HepG2 (cell line): ENCODE measurements around the gene BBS1. TPM values are rescaled to one million over a fixed set of nuclear protein-coding genes. Genes with fewer than 3 reads are reported as not detected.

ENCODE experiments used
- ATAC-seq: fragments of 200-7000 bp; cut with Tn5 transposase; 3 replicates; pipeline ENCODE4 v1.9.1; 2020; ENCODE audit warnings: mild to moderate bottlenecking, moderate library complexity
- BruUV-seq: library from RNA; stranded (reverse); fragments of 400-500 nt; replicated peaks from 2 replicates; lab custom pipeline; 2021; lab: Mats Ljungman, UMichigan
- CTCF ChIA-PET: fragments of 300-600 bp; formaldehyde crosslinking; extraction: SDS; loops from one replicate; lab custom pipeline; 2021; ENCODE audit warnings: low total read pairs, inconsistent platforms, low intra/inter-chr PET ratio; lab: Yijun Ruan, JAX
- POLR2A ChIA-PET: fragments of 350-600 bp; sonication (Branson Sonifier 250); formaldehyde crosslinking; loops from one replicate; lab custom pipeline; 2020; ENCODE audit warnings: antibody characterized with exemption, inconsistent platforms; lab: Yijun Ruan, JAX
- DNase-seq: peaks from one replicate; pipeline ENCODE4 v3.0.0-alpha.2; 2015; ENCODE audit warnings: low spot score
- FAIRE-seq: peaks from 3 replicates; lab custom pipeline; 2011; peaks lifted over from hg19 to GRCh38; lab: Jason Lieb, UNC
- H2AFZ ChIP-seq: one replicate; pipeline ENCODE4 v1.6.1; 2011; ENCODE audit warnings: low read length, inconsistent platforms
- H3K27ac ChIP-seq: fragments of 300-600 bp; 3 replicates; pipeline ENCODE4 v1.8.0; 2011; ENCODE audit warnings: mixed run types, mild to moderate bottlenecking, mixed read lengths, low read length, inconsistent platforms; ENCODE audit not compliant: insufficient read depth; ENCODE audit errors: extremely low read length
- H3K27me3 ChIP-seq, 2 experiments: fragments of 200-600 bp in 1 of 2; 2 replicates in 1 of 2; 3 replicates in 1 of 2; pipeline versions ENCODE4 v1.6.0 to v1.8.0; 2011; ENCODE audit warnings: low read length in 2 of 2, mild to moderate bottlenecking in 2 of 2, moderate library complexity in 2 of 2, inconsistent platforms in 1 of 2; ENCODE audit not compliant: insufficient read depth in 2 of 2, control insufficient read depth in 1 of 2
- H3K36me3 ChIP-seq, 2 experiments: fragments of 200-600 bp in 1 of 2; replicated peaks in 1 of 2; 2 replicates in 1 of 2; 3 replicates in 1 of 2; pipeline versions ENCODE4 v1.5.1 to v1.8.0; 2011; ENCODE audit warnings: low read length in 2 of 2, inconsistent platforms in 1 of 2; ENCODE audit not compliant: insufficient read depth in 2 of 2, control insufficient read depth in 1 of 2
- H3K4me1 ChIP-seq: 2 replicates; pipeline ENCODE4 v1.5.1; 2012; ENCODE audit warnings: low read length, inconsistent platforms; ENCODE audit not compliant: insufficient read depth
- H3K4me2 ChIP-seq: 2 replicates; pipeline ENCODE4 v1.6.0; 2011; ENCODE audit warnings: low read depth, low read length, inconsistent platforms
- H3K4me3 ChIP-seq, 3 experiments: fragments of 200-600 bp in 1 of 3; sonication (generic), shearing (Covaris generic) in 1 of 3; replicated peaks in 1 of 3; 2 replicates each; pipeline ENCODE4 v1.5.1; 2011 to 2016; ENCODE audit warnings: low read length in 3 of 3, inconsistent platforms in 2 of 3, low read depth in 2 of 3, mild to moderate bottlenecking in 2 of 3, control low read depth in 1 of 3, mixed read lengths in 1 of 3; ENCODE audit not compliant: insufficient read depth in 1 of 3
- H3K79me2 ChIP-seq: one replicate; pipeline ENCODE4 v1.6.1; 2011; ENCODE audit warnings: low read length, inconsistent platforms; ENCODE audit not compliant: insufficient read depth
- H3K9ac ChIP-seq: 2 replicates; pipeline ENCODE4 v1.6.0; 2011; ENCODE audit warnings: mild to moderate bottlenecking, low read depth, low read length, inconsistent platforms; ENCODE audit not compliant: insufficient read depth
- H3K9me3 ChIP-seq: 2 replicates; pipeline ENCODE4 v1.5.1; 2012; ENCODE audit warnings: mild to moderate bottlenecking, low read length
- H4K20me1 ChIP-seq: 2 replicates; pipeline ENCODE4 v1.6.0; 2011; ENCODE audit warnings: inconsistent platforms, mild to moderate bottlenecking, low read length, moderate library complexity; ENCODE audit not compliant: insufficient read depth
- ELF4 ChIP-seq: sonication (generic); formaldehyde crosslinking; IDR thresholded peaks from 2 replicates; pipeline ENCODE4 v1.5.0; 2020; ENCODE audit warnings: missing genetic modification reagents, mild to moderate bottlenecking, moderate library complexity, borderline replicate concordance
- PAWR ChIP-seq: sonication (generic); formaldehyde crosslinking; IDR thresholded peaks from 2 replicates; pipeline ENCODE4 v1.4.0; 2020; ENCODE audit warnings: missing genetic modification reagents, mild to moderate bottlenecking, borderline replicate concordance
- ZFP36L2 ChIP-seq: sonication (generic); formaldehyde crosslinking; IDR thresholded peaks from 2 replicates; pipeline ENCODE4 v1.4.0; 2020; ENCODE audit warnings: missing genetic modification reagents
- ZFP82 ChIP-seq: sonication (generic); formaldehyde crosslinking; IDR thresholded peaks from 2 replicates; pipeline ENCODE4 v1.5.1; 2020; ENCODE audit warnings: mild to moderate bottlenecking, missing genetic modification reagents, borderline replicate concordance
- ZNF33A ChIP-seq: sonication (generic); formaldehyde crosslinking; IDR thresholded peaks from 2 replicates; pipeline ENCODE4 v1.5.1; 2020; ENCODE audit warnings: missing genetic modification reagents, mild to moderate bottlenecking, moderate library complexity, borderline replicate concordance
- ZNF501 ChIP-seq: sonication (generic); formaldehyde crosslinking; IDR thresholded peaks from 2 replicates; pipeline ENCODE4 v1.5.1; 2020; ENCODE audit warnings: mild to moderate bottlenecking, moderate library complexity, missing genetic modification reagents
- ZNF556 ChIP-seq: sonication (generic); formaldehyde crosslinking; IDR thresholded peaks from 2 replicates; pipeline ENCODE4 v1.4.0; 2020; ENCODE audit warnings: mild to moderate bottlenecking, missing genetic modification reagents, borderline replicate concordance
- ZNF670 ChIP-seq: sonication (generic); formaldehyde crosslinking; IDR thresholded peaks from 2 replicates; pipeline ENCODE4 v1.8.0; 2022; ENCODE audit warnings: mild to moderate bottlenecking, missing genetic modification reagents, borderline replicate concordance
- ZNF816 ChIP-seq: sonication (generic); formaldehyde crosslinking; IDR thresholded peaks from 2 replicates; pipeline ENCODE4 v1.8.0; 2022; ENCODE audit warnings: missing genetic modification reagents, mild to moderate bottlenecking, borderline replicate concordance
- WGBS: methylation state at CpG from one replicate; pipeline ENCODE4 v1.1.6; 2017; ENCODE audit warnings: low lambda C conversion rate; 5-methylcytosine and 5-hydroxymethylcytosine counted together
- in situ Hi-C: cut with HindIII; loops from 2 replicates; pipeline ENCODE4 v1.10.0; 2017; ENCODE audit warnings: low pct_unique_long_range_greater_than_20kb; ENCODE audit not compliant: extremely low pct_ligation_motif_present
- intact Hi-C: fragments of 100-400 bp; cut with micrococcal nuclease; formaldehyde crosslinking; loops from one replicate; pipeline ENCODE4 v1.10.0; 2022; ENCODE audit not compliant: unreplicated experiment
- polyA plus RNA-seq, 8 experiments: library from polyadenylated mRNA; depleted of rRNA in 3 of 8; stranded (reverse) in 7 of 8; unstranded in 1 of 8; fragments of >200 nt; fragmentation: Illumina TruSeq in 4 of 8; extraction: Trizol in 4 of 8; gene quantifications; 2 replicates each; pipeline versions ENCODE4 v1.2.1 to v1.2.3, GENCODE V29; 2011 to 2016; ENCODE audit warnings: low read depth in 4 of 8, missing spikeins in 1 of 8, mixed read lengths in 1 of 8; ENCODE audit not compliant: insufficient read depth in 1 of 8
- total RNA-seq, 5 experiments: library from RNA; depleted of rRNA; stranded (reverse); fragments of >200 nt; fragmentation: Illumina TruSeq; extraction: Trizol; gene quantifications; 2 replicates each; pipeline ENCODE4 v1.2.3, GENCODE V29; 2016; ENCODE audit warnings: low read depth in 1 of 5
- TF ChIP-seq, protein P1 (sequence below): sonication (generic); formaldehyde crosslinking; IDR thresholded peaks from 2 replicates; pipeline ENCODE4 v1.8.0; 2022; ENCODE audit warnings: mild to moderate bottlenecking, missing genetic modification reagents

BBS1 gene
- total and polyA plus RNA-seq, 2 of the 13 experiments (the other 11 are each of a cell fraction or from before 2014, with no cell fraction given), result 11.7 to 14.1 TPM

- Histone ChIP-seq H3K4me1 (peaks cover 33% of the 10 kb centered on the region), H3K9me3 (no peaks in the 10 kb centered on the region), H3K79me2 (peaks cover 10% of the 10 kb centered on the region), H3K27me3 (no peaks in the 10 kb centered on the region; a peak in 1 of 5 replicates), H3K36me3 (peaks cover 3 to 5% of the 10 kb centered on the region in 2 experiments; a peak in 1 of 5 replicates), H3K4me2 (peak overlapping the region; percentile 74), H3K4me3 (peak overlapping the region; percentile 68 to 95 (median 70)), H2AFZ (peak overlapping the region; percentile 57), H4K20me1 (no peaks in the 10 kb centered on the region), H3K9ac (peak overlapping the region; percentile 75), H3K27ac (peak overlapping the region; percentile 9)
- intact Hi-C loops, result no loop called here
- CTCF ChIA-PET, result no interaction called here
- TF ChIP-seq ELF4, result peak; percentile 40; the same call in 1 of the 2 replicates
- TF ChIP-seq PAWR, result no peak
- TF ChIP-seq ZNF816 (CRISPR knock-in tag), result 0 out of 2 replicates have a peak, but pooled peaks have one; percentile 26
- 0 out of 2 replicates have a peak, but pooled peaks have one; percentile 4 for TF ChIP-seq ZNF670 (CRISPR knock-in tag)
- no peak for TF ChIP-seq ZFP36L2 (CRISPR knock-in tag)
- no peak for TF ChIP-seq ZNF556
- peak; percentile 72; the same call in 1 of the 2 replicates for TF ChIP-seq ZFP82
- 0 out of 2 replicates have a peak, but pooled peaks have one; percentile 4 for TF ChIP-seq ZNF501 (CRISPR knock-in tag)
- 0 out of 2 replicates have a peak, but pooled peaks have one; percentile 33 for TF ChIP-seq ZNF33A (CRISPR knock-in tag)
- TF ChIP-seq, protein P1, sequence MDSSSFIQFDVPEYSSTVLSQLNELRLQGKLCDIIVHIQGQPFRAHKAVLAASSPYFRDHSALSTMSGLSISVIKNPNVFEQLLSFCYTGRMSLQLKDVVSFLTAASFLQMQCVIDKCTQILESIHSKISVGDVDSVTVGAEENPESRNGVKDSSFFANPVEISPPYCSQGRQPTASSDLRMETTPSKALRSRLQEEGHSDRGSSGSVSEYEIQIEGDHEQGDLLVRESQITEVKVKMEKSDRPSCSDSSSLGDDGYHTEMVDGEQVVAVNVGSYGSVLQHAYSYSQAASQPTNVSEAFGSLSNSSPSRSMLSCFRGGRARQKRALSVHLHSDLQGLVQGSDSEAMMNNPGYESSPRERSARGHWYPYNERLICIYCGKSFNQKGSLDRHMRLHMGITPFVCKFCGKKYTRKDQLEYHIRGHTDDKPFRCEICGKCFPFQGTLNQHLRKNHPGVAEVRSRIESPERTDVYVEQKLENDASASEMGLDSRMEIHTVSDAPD, result no peak
- in situ Hi-C loops, result no loop called here
- DNase-seq (no peak), FAIRE-seq (no peak), ATAC-seq (peak; percentile 12; the same call in 2 of the 3 replicates)
- TSS peak; percentile 78 for BruUV-seq
- POLR2A ChIA-PET, result interaction anchor here (1.0 to 3.7 kb wide), 8 partner anchors 31 to 333 kb away, joined by 3 to 34 read pairs (median 6); partner anchors contain the start of genes DPP3, MRPL11, PELI3 and RBM14
- WGBS, result 5% methylated on average over 5 of the region's 5 CpGs
Measured at GRCh38 chr11:66510990-66511339, 530 bp downstream of the BBS1 start.
